PFSK-1 (cell line): ENCODE measurements around the gene MRPS15.

ENCODE experiments used
- FOXP2 ChIP-seq: optimal IDR thresholded peaks from 2 replicates; pipeline ENCODE3; 2011; ENCODE audit warnings: borderline replicate concordance, control low read depth, inconsistent platforms; ENCODE audit not compliant: insufficient read depth; ENCODE audit errors: extremely low read length, extremely low read depth
- POLR2AphosphoS5 ChIP-seq: IDR thresholded peaks from 2 replicates; pipeline ENCODE4 v1.6.1; 2012; ENCODE audit warnings: low read depth, mild to moderate bottlenecking, control low read depth, low read length, moderate library complexity
- SIN3A ChIP-seq: IDR thresholded peaks from 2 replicates; pipeline ENCODE4 v1.6.1; 2012; ENCODE audit warnings: mild to moderate bottlenecking, low read length, moderate library complexity, borderline replicate concordance; ENCODE audit not compliant: insufficient read depth
- TAF1 ChIP-seq: IDR thresholded peaks from 2 replicates; pipeline ENCODE4 v1.6.1; 2012; ENCODE audit warnings: low read length, control low read depth, borderline replicate concordance; ENCODE audit not compliant: insufficient read depth
- TF ChIP-seq, protein P1 (sequence below), 2 experiments: IDR thresholded peaks; 2 replicates each; pipeline versions ENCODE4 v1.6.1 to v1.8.0; 2011 to 2012; ENCODE audit warnings: low read depth in 2 of 2, low read length in 2 of 2, control low read depth in 1 of 2, inconsistent platforms in 1 of 2, mild to moderate bottlenecking in 1 of 2, moderate library complexity in 1 of 2; ENCODE audit not compliant: insufficient read depth in 1 of 2

DNA sequence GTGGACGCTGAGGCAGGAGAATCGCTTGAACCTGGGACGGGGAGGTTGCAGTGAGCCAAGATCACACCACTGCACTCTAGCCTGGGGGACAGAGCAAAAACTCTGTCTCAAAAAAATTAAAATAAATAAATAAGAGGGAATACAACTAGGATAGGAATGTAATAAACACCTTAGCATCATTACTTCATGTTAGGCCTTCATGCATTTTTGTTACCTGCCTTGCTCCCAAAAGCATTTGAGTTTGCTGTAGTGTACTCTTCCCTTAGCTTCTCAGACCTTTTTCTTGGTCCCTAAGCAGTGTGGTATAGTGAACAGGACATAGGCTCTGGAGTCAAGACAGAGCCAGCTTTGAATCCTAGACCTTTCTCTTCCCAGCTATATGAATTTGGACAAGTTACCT, 11.1 kb downstream of the MRPS15 start:
- TF ChIP-seq POLR2AphosphoS5 (no peak), SIN3A (no peak), TAF1 (no peak), FOXP2 (no peak)
- TF ChIP-seq, protein P1, sequence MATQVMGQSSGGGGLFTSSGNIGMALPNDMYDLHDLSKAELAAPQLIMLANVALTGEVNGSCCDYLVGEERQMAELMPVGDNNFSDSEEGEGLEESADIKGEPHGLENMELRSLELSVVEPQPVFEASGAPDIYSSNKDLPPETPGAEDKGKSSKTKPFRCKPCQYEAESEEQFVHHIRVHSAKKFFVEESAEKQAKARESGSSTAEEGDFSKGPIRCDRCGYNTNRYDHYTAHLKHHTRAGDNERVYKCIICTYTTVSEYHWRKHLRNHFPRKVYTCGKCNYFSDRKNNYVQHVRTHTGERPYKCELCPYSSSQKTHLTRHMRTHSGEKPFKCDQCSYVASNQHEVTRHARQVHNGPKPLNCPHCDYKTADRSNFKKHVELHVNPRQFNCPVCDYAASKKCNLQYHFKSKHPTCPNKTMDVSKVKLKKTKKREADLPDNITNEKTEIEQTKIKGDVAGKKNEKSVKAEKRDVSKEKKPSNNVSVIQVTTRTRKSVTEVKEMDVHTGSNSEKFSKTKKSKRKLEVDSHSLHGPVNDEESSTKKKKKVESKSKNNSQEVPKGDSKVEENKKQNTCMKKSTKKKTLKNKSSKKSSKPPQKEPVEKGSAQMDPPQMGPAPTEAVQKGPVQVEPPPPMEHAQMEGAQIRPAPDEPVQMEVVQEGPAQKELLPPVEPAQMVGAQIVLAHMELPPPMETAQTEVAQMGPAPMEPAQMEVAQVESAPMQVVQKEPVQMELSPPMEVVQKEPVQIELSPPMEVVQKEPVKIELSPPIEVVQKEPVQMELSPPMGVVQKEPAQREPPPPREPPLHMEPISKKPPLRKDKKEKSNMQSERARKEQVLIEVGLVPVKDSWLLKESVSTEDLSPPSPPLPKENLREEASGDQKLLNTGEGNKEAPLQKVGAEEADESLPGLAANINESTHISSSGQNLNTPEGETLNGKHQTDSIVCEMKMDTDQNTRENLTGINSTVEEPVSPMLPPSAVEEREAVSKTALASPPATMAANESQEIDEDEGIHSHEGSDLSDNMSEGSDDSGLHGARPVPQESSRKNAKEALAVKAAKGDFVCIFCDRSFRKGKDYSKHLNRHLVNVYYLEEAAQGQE (IDR thresholded peaks at IDR 0.05; ENCODE audit: insufficient read depth in 1 of 2, low read depth in 2 of 2, low read length in 2 of 2) = no peak
